Endothelial cell of umbilical vein (primary cell): ENCODE data around the gene LINC01488.

Experiments used
- CTCF ChIP-seq, 2 donors: IDR thresholded peaks; 1 replicate in 1 of 2; 2 replicates in 1 of 2; pipeline ENCODE4 v1.5.1; 2011; ENCODE audit warnings: low read length in 2 of 2, mild to moderate bottlenecking in 2 of 2, moderate library complexity in 2 of 2, control low read depth in 1 of 2, inconsistent platforms in 1 of 2, low read depth in 1 of 2; ENCODE audit not compliant: insufficient read depth in 1 of 2; ENCODE audit errors: extremely low read depth in 1 of 2
- EZH2 ChIP-seq: IDR thresholded peaks from 2 replicates; pipeline ENCODE4 v1.6.1; 2012; ENCODE audit warnings: borderline replicate concordance, low read depth, mild to moderate bottlenecking, moderate library complexity, low read length, inconsistent platforms; ENCODE audit not compliant: severe bottlenecking
- FOS ChIP-seq: IDR thresholded peaks from 2 replicates; pipeline ENCODE4 v1.6.1; 2011; ENCODE audit warnings: mild to moderate bottlenecking, low read length, moderate library complexity, borderline replicate concordance; ENCODE audit not compliant: insufficient read depth
- GATA2 ChIP-seq: IDR thresholded peaks from 2 replicates; pipeline ENCODE4 v1.7.0; 2011; ENCODE audit warnings: low read depth, mild to moderate bottlenecking, moderate library complexity, mixed read lengths, low read length; ENCODE audit not compliant: insufficient read length, insufficient read depth
- MYC ChIP-seq: IDR thresholded peaks from one replicate; pipeline ENCODE4 v1.6.1; 2011; ENCODE audit warnings: mild to moderate bottlenecking, low read depth, low read length
- POLR2A ChIP-seq: IDR thresholded peaks from 2 replicates; pipeline ENCODE4 v1.6.1; 2012; ENCODE audit warnings: low read depth, mild to moderate bottlenecking, control low read depth, low read length
- POLR2AphosphoS5 ChIP-seq: IDR thresholded peaks from 2 replicates; pipeline ENCODE4 v1.6.1; 2012; ENCODE audit warnings: low read depth, mild to moderate bottlenecking, control low read depth, low read length, moderate library complexity; ENCODE audit not compliant: insufficient read depth

GRCh38 chr11:69518081-69518950, 36.9 kb downstream of the LINC01488 start:
- TF ChIP-seq CTCF (IDR thresholded peaks at IDR 0.05; ENCODE audit: extremely low read depth in 1 of 2, insufficient read depth in 1 of 2, low read depth in 1 of 2, low read length in 2 of 2), result no peak
- TF ChIP-seq FOS, result no peak
- TF ChIP-seq EZH2, result no peak
- TF ChIP-seq POLR2AphosphoS5, result no peak
- no peak for TF ChIP-seq MYC
- TF ChIP-seq POLR2A, result no peak
- TF ChIP-seq GATA2, result no peak
